Lower leg skin (tissue), 3 donors: Measurements from ENCODE around the gene ABHD8.

Experiments
- CTCF ChIP-seq, 3 donors: fragments of 450-650 bp; IDR thresholded peaks; one replicate each; pipeline ENCODE4 v1.5.1; 2016; ENCODE audit warnings: antibody characterized with exemption in 3 of 3, mild to moderate bottlenecking in 3 of 3, moderate library complexity in 2 of 3
- POLR2A ChIP-seq, 2 donors: fragments of 450-650 bp; IDR thresholded peaks; one replicate each; pipeline ENCODE4 v1.6.1; 2016 to 2017; ENCODE audit warnings: antibody characterized with exemption in 2 of 2, mild to moderate bottlenecking in 1 of 2, moderate library complexity in 1 of 2

DNA sequence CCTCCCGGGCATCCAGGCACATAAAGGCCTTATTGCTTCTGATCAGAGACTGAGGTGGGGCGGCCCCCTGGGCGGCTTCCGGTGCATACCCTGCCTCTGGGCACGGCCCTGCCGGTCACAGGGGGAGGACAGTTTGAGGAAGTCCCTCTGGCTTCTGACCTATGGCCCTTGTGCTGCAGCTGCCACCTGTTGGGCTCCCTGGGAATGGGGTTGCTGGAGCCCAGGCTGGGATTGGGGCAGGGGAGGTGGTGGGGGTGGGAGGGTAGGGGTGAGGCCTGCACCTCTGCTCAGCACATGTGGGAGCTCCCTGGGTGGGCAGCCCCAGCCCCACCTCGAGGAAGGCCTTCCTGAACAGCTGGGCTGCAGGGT, 20.7 kb upstream of the ABHD8 start:
- TF ChIP-seq POLR2A (IDR thresholded peaks at IDR 0.05) (no peak), CTCF (IDR thresholded peaks at IDR 0.05) (no peak)
